NCI-H1694 treated with DMSO at 0.1 percent for 48 hours (cell line): ENCODE results near the gene TRAM2.

ENCODE experiments used
- DNase-seq: peaks from one replicate; lab custom pipeline; 2025; lab: John Stamatoyannopoulos, UW

Gene TRAM2

DNA sequence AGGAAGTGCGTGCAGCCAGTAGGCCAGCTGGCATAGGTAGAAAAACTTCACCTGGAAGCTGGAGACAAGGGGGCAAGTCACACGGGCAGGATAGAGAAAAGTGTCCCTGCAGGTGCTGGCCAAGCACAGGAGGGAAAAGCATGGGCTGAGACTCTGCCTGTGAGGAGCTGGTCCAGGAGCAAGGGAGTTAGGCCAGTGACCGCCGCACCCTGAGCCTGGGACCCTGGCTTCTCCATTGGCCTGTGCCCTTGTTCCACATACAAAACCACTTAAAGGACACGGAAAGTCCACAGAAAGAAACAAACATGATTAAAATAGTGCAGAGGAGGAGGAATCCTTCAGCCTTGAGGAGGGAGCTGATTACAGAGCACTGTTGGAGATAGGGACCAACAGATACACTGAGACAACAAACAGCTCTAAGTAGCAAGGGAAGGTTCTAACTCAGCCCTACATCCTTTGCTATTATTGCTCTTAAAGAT is 68.6 kb downstream of the TRAM2 start:
- DNase-seq, result no peak

GRCh38 chr6:52507557-52508260 is 69.2 kb downstream of the TRAM2 start:
- DNase-seq, result no peak

- DNase-seq, result no peak
These were observed 70.4 kb downstream of the TRAM2 start for GRCh38 chr6:52506476-52506875.

GRCh38 chr6:52505726-52506409 is 71.0 kb downstream of the TRAM2 start:
- no peak for DNase-seq

DNA sequence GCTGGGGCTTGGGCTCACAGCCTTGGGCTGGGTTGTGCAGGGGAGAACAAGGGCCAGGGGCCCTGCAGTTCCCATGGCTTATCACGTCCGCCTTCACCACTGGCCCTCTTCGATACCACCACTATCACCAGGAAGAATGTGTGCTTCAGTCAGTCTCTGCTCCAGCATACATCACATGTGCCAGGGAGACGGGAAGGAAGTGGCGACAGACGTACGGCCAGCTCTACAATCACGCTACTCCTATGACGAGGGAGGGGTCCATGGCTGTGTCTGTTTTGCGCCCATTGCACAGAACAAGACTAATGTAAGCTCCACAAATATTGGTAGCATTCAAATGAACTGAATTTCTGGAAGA is 72.1 kb downstream of the TRAM2 start:
- DNase-seq, result no peak

DNA sequence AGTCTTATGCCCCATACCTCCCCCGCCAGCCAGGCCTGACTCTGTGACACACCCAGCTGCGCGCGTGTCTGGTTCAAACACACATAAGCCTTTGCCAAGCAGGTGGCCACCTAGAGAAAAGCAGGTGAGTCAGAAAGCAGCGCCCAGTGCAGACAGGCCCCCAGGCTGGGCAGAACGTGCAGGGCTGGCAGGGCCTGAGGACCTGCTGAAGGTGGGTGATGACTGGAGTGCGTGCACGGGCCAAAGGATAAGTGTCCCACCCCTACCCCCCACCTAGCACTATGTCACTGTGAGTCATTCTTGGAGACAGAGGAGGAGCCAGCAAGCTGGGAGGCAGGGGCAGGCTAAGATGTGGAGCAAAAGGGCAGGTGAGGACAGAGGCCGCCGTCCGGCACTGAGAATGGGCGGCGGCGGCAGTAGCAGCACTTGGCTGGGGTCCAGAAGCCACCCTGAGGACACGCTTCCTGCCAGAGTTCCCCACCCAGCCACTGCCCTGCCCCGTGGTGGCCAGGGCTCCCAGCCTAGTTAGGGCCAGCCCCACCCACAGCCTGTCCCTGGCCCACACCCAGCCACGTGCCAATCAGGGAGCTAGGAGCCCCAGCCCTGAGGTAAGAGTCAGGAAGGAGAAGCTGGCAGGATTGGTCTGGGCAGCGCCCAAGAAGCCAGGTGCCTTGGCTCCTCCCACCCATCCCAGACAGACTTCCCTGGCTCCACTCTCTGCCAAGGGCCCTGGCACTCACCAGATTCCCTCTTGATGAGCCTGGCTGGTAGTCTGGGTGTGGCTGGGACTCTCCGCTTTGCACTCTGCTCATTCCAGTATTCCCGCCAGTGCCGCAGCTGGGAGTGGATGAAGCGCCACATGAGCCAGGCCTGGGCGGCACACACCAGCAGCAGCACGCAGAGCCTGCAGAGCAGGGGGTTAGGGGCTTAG is 72.7 kb downstream of the TRAM2 start:
- DNase-seq, result no peak

GRCh38 chr6:52503323-52503747 is 73.5 kb downstream of the TRAM2 start:
- no peak for DNase-seq

- no peak for DNase-seq
These were observed 74.4 kb downstream of the TRAM2 start for GRCh38 chr6:52502306-52503029.

DNA sequence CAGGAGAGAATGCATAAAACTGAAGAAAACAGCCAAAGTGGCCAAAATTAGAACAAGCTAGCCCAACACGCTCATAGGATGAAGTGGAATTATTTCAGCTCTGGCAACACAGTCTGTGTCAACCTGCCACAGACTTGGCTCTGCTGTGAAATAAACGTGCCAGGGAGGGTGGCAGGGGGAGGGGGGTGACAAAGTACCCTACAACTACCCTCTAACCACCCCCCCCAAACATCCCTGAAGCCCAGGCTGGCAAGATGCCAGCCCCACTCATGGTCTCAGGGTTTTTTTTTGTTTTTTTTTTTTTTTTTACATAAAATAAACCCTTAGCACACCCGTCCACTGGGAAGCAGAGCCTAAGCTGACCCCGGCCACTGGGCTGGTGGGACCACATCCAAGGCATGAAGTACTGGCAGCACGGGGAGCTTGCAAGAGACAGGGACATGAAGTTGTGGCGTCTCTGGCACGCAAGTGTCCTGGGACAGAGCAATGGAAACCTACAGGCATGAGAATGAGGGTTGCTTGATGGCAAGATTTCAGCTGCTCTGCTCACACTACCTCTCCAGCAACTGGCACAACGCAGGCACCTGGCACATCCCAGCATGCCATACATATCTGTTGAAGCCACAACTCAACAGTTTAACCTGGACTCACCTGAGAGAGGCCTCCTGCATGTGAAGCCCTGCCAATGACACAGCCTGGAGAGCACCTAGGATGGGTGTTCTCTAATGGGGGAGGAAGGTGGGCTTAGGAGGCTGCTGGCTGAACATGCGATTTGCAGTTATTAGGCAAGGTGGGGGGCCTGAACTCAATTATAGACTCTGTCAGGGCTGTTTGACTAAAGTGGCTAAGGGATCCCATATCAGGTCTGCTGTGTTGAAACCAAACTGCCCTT is 76.4 kb downstream of the TRAM2 start:
- no peak for DNase-seq

DNA sequence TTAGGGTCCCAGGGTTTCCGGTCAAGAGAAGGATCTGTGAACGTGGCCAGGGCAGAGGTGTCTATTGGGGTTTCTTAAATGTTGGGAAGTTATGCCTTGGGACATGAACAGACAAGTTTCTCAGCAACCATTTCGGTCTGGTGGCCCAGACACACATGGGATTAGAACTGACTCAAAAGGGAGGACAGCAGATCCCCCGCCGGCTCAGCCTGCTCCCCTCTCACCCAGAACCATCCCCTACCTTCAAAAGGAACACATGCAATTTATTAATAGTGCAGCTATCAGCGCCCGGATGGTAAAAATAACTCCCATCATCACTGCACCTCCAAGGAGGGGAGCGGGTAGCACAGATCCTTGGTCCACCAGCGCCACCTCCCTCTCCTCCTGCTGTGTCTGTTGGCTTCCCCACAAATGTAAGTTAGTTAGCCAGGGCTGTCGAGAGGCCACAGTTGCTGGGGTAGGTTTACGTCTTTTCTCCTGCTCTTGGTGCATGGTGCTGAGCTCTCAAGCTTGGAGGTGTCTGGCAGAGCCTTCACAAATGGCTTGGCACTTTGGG is 77.1 kb downstream of the TRAM2 start:
- no peak for DNase-seq

DNA sequence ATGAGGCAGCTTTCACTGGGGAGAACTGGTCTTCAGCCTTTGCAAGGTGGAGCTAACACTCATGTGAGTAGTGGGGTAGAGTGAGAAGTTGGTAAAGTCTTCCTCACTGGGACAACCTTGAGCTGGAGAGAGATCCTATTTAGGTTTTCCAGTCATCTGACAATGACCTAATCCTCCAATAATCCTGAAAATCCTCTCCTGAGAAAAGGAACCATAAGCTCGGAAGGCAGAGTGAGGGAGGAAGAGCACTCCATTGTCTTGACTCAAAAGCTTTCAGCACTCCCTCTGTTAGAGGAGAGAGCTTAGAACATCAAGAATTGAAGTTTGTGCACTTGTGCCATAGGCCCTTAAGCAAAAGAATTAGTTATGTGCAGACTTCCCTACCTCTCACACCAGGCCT is 77.8 kb downstream of the TRAM2 start:
- no peak for DNase-seq

DNA sequence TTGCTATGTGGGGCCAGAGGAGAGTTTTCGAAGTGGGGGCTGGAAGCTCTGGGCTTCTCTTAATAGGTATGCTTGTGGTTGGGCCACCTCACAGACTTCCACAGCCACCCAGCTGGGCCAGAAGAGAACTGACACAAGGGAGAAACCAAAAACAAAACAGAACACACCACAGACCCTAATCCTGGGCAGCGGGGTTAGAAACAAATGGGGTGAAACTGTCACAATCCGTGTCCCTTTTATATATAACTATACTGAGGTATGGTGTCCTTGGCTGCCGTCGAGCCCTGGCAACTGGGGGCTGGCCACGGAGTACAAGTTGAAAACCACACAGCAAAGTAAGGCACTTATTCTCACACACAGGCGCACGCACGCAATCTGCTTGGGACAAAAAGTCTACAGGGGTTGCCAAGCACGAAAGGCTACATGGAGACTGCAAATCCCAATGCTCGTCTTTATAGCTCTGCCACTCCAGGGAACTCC is 78.3 kb downstream of the TRAM2 start:
- DNase-seq, result no peak

DNA sequence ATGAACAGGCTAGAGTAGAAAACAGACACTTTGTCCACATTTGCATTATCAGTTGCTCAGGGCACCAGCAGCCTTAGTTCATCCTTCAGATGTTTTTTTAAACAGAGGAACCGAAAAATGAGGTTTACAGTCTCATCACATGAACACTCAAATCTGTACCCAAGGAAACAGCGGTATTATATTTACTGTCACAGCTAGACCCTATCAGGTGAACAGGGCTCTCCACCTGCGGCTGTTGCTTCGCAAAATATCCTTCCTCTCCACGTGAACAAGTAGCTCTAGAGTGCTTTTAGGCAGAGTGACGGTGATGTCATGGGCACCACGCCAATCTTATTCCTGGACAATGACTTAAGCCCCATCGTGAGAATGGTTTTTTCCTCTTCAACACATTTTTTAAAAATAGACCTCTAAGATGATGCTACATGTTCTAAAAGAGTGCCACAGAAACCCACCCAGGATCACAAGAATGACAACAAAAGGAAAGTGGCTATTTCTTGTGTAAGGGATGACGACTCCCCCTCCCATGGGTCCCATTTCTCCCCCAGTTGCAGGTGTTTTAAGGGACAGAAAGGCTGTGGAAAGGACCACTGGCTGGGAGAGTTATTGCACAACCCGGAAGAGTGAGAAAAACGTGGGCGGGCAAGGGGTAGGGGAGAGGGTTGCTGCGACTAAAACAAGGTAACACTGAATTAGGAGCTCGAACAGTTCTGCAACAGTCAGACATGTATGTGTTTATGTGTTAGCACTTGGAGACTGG is 79.0 kb downstream of the TRAM2 start:
- DNase-seq, result no peak

DNA sequence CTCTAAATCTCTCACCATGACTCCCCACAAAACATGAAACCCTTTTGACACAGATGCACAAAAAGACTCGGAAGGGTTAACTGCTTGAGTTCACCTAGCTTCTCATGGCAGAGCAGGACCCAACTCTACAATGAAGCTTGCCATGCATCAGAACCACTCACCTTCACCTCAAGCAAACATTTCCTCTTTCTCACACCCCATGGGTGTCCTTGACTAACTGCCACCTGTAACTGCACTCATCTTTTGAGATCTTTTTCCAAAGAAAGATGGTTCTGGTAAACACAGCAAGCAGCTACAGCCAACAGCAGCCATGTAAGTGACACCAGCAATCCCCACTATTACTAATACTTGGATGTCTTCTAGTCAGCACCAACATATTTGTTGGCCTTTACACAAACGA is 80.2 kb downstream of the TRAM2 start:
- no peak for DNase-seq

- no peak for DNase-seq
These were observed 80.9 kb downstream of the TRAM2 start for GRCh38 chr6:52495922-52496321.

DNA sequence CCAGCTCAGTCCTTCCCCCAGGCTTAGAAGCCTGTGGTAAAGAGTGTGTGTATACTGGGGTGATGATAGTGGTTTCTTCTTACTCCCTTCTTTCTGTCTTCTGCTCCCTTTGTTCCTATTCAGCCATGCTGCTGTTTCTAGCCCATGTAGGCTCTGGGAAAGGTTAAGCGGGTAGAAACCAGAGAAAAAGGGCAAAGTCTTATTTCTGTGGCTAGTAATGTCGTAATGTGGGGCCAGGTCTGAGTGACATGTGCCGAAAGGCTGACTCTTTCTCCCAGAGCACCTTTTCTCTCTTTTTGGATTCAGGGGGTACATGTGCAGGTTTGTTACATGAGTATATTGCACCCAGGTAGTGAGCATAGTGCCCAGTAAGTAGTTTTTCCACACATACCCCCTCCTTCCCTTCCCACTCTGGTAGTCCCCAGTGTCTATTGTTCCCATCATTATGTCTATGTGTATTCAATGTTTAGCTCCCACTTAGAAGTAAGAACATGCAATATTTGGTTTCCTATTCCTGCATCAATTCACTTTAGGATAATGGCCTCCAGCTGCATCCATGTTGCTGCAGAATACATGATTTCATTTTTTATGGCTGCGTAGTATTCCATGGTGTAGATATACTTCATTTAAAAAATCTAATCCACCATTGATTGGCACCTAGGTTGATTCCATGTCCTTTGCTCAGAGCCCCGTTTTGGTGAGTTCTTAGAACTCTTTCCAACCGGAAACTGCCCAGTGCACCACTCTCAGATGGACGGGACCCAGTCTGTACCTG is 82.4 kb downstream of the TRAM2 start:
- DNase-seq, result no peak

- DNase-seq, result no peak
These were observed 83.2 kb downstream of the TRAM2 start for GRCh38 chr6:52493669-52494068.

DNA sequence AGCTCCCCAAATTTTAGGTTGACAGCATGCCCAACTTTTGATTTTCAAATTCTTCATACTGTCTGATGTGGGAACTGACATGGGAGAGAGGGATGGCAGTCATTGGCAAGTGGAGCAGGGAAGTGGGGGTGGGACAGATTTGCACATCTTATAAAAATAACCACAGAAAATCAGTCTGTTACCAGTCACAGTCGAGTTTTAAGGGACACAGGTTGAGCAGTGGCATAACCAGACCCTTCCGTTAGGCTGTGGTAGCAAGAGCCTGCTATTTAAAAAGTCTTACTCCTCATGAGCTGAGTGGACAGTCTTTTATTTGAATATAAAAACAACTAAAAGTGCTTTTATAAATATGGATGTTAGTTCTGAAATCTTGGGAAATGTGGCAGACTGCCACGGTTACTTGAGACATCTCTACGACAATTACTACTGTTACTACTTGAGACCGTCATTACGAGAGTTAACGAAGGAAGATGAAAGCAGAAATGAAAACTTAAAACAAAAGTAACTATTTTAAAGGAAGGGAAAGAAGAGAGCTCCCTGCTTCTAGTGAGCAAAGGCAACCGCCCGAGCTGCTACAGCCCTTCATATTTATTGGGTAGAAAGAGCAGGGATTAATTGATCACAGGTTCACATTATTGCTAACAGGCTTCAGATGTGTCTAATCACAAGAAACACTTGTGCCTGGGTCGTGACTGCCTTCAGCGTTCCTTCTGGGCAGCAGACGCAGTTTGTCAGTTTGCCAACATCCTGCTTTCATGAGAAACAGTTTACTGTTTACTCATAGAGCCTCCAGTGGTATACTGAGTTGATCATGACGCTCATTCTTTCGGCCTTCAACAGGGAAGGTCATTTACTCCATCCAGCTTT is 85.4 kb downstream of the TRAM2 start:
- no peak for DNase-seq
